Measurements from ENCODE around the gene CDX4.
"Not testable (repeated sequence)": the region's sequence is repeated elsewhere in the genome, so short reads cannot be mapped to it uniquely, and the experiment has no call there.

CDX4 gene, protein sequence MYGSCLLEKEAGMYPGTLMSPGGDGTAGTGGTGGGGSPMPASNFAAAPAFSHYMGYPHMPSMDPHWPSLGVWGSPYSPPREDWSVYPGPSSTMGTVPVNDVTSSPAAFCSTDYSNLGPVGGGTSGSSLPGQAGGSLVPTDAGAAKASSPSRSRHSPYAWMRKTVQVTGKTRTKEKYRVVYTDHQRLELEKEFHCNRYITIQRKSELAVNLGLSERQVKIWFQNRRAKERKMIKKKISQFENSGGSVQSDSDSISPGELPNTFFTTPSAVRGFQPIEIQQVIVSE

DNA sequence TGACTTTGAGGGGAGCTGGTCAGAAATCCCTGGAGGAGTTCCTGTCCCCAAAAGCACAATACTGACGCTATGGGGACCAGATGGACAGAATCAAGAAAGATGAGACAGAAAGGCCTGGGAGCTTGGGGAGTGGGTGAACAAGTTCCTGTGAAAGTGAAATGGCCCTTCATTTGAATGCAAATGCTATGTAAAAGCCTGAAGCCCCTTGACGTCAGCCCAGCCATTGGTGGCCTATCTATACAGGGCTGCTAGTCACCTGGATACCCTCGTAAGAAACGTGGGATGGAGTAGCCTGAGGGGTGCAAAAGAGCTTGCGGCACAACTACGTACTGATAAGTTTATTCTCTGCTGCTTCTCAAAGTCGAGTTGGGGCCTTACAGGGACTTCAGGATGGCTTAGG is at the start of gene CDX4:
Gene CDX4 (plus strand): TSS at position 223 of the 400 bp plus-strand sequence. CDS start 201 bp downstream, outside the sequence.
- DNase-seq (ENCODE audit: low read depth, low spot score) = no peak

DNA sequence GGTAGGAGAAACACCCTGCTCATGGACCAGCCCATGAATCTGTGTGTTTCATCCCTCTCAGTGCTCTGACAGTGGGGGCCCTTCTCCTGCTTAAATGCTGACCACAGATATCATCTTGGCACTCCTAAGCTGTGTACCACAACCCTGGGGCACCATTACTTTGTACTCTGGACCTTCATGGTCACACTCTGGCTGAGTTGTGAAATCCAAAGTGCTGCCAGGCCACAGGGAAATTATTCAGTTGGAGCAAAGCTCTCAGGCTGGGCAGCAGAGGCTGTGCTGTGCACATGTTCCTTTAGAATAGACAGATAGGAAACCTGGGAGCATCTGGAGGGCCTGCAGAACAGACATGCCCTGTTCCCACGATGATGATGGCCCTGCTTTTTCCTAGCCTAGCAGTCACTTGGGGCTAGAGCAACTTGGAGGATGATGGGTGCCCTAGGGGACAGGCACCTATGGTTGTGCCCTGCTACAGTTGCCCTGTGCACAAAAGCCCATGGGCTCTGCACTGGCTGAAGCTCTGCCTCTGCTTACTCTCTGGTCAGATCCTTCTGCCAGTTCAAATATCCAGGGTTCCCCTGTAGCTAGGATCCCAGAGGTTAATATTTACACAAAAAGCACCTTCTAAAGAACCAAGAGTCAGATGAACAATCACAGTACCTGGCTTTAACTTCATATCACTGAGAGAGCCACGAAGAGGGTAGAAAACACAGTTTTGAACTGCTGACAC is 48.5 kb upstream of the CDX4 start:
- no peak for DNase-seq (ENCODE audit: low read depth, low spot score)

DNA sequence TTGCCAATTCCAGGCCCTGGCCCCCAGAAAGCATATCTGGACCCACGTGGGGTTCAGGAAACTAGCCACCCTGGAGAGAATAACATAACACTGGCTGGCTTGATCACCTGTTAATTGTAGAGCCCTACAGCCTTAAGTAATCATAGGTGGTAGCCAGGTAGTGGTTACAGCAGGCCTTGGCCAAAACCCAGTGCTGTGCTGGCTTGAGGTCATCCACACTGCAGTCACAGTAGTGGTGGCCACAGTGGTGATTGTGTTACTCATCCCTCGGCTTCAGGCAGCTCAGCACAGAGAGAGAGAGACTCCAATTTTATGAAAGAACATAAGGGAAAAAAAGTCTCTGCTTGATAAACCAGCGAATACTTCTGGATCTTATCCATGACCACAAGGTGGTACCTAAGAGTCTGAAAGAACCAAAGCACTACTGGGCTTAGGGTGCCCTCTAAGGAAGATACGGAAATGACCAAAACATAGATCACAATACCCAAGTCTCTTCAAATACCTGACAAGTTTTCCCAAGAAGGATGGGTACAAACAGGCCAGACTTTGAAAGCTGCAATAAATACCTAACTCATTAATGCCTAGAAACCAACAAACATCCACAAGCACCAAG is 46.6 kb upstream of the CDX4 start:
- DNase-seq (ENCODE audit: low read depth, low spot score) = no peak

DNA sequence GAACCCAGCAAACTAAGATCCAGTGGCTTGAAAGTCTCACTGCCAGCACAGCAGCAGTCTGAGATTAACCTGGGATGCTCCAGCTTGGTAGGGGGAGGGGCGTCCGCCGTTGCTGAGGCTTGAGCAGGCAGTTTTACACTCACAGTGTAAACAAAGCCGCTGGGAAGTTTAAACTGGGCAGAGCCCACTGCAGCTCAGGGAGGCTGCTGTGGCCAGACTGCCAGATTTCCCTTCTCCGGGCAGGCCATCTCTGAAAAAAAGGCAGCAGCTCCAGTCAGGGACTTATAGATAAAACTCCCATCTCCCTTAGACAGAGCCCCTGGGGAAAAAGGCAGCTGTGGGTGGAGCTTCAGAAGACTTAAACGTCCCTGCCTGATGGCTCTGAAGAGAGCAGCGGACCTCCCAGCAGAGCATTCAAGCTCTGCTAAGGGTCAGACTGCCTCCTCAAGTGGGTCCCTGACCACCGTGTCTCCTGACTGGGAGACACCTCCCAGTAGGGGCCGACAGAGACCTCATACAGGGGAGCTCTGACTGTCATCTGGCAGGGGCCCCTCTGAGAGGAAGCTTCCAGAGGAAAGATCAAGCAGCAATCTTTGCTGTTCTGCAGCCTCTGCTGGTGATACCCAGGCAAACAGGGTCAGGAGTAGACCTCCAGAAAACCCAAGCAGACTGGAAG is 45.1 kb upstream of the CDX4 start:
- DNase-seq (ENCODE audit: low read depth, low spot score) = no peak

DNA sequence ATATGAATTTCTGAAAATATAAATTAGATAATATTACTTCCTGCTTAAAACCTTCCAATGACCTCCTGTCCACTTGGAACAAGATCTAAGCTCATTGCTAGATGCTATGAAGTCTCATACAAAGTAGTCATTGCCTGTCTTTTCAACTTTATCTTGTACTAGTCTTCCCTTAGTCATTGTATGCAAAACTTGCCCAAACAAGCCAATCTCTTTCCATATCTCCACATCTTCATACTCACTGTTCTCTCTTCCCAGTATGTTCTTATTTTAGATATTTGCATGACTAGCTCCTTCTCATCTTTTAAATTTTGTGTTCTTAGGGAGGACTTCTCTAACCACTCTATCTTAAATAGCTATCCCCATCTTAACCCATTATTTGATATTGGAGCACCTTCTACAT is 33.9 kb upstream of the CDX4 start:
- no peak for DNase-seq (ENCODE audit: low read depth, low spot score)

DNA sequence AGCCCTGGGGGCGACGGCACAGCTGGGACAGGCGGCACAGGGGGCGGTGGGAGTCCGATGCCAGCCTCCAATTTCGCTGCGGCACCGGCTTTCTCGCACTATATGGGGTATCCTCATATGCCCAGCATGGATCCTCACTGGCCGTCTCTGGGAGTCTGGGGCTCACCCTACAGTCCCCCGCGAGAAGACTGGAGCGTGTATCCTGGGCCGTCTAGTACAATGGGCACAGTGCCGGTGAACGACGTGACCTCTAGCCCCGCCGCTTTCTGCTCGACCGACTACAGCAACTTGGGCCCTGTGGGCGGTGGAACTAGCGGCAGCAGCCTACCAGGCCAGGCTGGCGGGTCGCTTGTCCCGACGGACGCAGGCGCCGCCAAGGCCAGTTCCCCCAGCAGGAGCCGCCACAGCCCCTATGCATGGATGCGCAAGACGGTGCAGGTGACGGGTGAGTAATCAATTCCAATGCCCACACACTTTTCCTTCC is 500 bp downstream of the CDX4 start:
- no peak for DNase-seq (ENCODE audit: low read depth, low spot score)

DNA sequence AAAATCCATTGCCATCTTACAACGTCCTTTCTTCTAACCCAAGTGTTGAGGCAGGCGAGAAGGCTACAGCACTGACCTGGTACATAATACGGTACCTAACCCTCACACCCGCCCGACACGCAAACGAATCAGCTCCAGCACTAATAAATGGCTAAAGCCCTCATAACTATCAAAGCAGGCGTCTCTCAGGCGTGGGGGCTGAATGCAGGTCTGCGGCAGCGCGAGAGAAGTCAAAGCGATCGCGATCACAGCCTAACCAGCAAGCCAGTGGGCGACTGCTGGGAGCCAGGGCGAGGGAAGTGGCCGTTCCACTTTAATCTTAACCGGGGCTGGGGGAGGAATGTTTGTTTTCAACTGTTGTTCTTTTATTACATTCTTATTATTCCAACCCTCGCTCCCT is 1.5 kb downstream of the CDX4 start:
- DNase-seq (ENCODE audit: low read depth, low spot score) = no peak

DNA sequence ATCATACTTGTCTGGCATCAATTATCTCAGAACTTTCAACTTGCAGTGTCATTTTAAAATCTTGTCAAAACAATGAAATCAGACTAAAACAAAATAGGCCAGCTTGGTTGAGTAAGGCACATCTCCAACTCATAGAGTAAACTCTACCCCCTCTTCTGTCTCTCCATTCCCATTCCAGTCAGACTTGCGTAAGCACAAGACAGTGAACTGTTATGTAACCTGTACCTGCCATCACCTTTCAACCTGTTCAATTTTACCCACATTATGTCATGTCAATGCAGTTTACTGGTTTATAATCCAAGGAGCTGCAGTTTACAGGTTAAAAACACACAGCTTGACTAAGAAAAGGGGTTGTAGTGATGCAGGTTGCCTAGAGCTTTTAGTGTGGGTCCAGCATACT is 8.3 kb downstream of the CDX4 start:
- no peak for DNase-seq (ENCODE audit: low read depth, low spot score)

DNA sequence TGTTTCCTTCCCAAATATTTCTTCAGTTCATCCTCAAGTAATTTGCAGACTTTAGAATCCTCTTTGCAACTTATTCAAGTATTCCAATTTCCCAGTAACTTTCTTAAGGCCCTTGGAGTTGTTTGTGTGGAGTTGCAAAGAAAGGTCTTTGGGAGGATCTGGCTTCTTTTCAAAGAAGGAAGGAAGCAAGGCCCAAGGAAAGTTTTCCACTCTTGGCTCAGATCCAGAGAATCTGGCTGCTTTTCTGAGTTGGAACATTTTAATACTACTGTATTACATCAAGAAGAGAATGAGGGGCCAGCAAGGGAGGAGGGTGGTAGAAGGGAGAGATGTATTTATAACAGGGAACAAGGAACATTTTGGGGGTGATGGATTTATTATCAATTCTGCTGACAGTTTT is 10.5 kb downstream of the CDX4 start:
- DNase-seq (ENCODE audit: low read depth, low spot score) = no peak

DNA sequence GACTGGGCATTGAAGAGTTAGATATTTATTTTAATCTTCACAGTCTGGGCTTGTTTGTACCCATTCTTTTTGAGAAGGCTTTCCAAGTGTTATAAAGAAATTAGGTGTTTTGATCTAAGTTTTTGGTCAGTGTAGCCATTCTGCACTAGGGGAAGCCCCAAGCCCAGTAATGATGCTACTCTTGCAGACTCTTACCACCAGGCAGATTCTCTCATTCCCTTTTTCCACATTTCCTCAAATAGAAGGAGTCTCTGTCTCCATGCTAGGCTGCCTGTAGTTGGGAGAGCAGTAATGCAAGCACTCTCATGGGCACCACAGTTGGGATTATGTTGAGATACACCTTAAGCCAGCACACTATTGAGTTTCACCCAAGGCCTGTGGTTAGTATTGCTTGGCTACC is 21.5 kb downstream of the CDX4 start:
- no peak for DNase-seq (ENCODE audit: low read depth, low spot score)

DNA sequence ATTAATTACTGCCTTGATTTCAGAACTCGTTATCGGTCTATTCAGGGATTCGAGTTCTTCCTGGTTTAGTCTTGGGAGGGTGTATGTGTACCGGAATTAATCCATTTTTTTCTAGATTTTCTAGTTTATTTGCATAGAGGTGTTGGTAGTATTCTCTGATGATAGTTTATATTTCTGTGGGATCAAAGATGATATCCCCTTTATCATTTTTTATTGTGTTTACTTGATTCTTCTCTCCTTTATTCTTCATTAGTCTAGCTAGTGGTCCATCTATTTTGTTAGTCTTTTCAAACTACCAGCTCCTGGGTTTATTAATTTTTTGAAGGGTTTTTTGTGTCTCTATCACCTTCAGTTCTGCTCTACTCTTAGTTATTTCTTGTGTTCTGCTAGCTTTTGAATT is 32.1 kb downstream of the CDX4 start:
- DNase-seq (ENCODE audit: low read depth, low spot score) = no peak

DNA sequence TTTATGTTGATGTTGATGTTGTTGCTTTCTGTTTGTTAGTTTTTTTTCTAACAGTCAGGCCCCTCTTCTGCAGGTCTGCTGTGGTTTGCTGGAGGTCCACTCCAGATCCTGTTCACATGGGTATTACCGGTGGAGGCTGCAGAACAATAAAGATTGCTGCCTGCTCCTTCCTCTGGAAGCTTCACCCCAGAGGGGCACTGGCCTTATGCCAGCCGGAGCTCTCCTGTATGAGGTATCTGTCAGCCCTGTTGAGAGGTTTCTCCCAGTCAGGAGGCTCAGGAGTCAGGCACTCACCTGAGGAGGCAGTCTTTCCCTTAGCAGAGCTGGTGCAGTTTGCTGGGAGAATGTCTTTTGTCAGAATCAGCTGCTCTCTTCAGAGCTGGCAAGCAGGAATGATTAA is 34.7 kb downstream of the CDX4 start:
- DNase-seq (ENCODE audit: low read depth, low spot score) = no peak

DNA sequence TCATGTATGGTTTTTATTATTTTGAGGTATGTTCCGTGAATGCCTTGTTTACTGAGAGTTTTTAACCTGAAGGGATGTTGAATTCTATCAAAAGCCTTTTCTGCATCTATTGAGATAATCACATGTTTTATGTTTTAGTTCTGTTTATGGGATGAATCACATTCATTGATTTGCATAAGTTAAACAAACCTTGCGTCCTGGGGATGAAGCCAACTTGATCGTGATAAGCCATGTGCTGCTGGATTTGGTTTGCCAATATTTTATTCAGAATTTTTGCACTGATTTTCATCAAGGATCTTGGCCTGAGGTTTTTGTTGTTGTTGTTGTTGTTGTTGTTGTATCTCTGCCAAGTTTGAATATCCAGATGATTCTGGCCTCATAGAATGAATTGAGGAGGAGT is 43.8 kb downstream of the CDX4 start:
- no peak for DNase-seq (ENCODE audit: low read depth, low spot score)

DNA sequence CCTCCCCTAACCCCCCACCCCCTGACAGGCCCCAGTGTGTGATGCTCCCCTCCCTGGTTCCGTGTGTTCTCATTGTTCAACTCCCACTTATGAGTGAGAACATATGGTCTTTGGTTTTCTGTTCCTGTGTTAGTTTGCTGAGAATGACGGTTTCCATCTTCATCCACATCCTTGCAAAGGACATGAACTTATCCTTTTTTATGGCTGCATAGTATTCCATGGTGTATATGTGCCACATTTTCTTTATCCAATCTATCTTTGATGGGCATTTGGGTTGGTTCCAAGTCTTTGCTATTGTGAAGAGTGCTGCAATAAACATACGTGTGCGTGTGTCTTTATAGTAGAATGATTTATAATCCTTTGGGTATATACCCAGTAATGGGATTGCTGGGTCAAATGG is 45.3 kb downstream of the CDX4 start:
- not testable (repeated sequence) for DNase-seq (ENCODE audit: low read depth, low spot score)

Measured in activated naive CD8-positive, alpha-beta T cell treated with anti-CD3 and anti-CD28 coated beads, Interleukin-2, amount 50 U/mL, for 16 hours (primary cell).